Thyroid gland (tissue), 4 donors: Measurements from ENCODE around the gene SV2B.

Source experiments
- POLR2A ChIP-seq, 2 donors: fragments of 450-650 bp; IDR thresholded peaks; one replicate each; pipeline ENCODE4 v1.6.1; 2017; ENCODE audit warnings: antibody characterized with exemption in 2 of 2, mild to moderate bottlenecking in 2 of 2, moderate library complexity in 1 of 2
- TF ChIP-seq, protein P1 (sequence below), 6 experiments: fragments of 200-600 bp in 3 of 6; fragments of 450-650 bp in 3 of 6; sonication (generic) in 3 of 6; IDR thresholded peaks; one replicate each; pipeline ENCODE4 v1.5.1; 2016 to 2019; ENCODE audit warnings: antibody characterized with exemption in 6 of 6, mild to moderate bottlenecking in 2 of 6, inconsistent platforms in 1 of 6, moderate library complexity in 1 of 6

DNA sequence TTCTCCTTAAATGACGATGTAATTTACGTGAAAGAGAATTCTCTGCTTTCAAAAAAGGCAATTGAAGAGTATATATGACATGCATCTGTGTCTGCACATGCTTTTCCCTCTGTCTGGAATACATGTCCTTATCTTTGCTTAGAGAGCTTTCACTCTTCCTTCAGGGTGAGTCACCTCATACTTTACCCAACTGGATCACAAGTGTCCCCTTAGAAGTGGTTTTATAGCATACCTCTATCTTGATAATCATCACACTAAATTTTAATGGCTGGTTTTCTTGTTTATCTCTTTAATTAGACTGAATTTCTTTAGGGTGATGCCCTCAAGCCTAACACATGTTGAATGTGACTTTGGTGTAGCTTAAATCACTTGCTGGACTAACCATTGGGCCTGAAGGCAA, 178.9 kb downstream of the SV2B start:
- TF ChIP-seq, protein P1, sequence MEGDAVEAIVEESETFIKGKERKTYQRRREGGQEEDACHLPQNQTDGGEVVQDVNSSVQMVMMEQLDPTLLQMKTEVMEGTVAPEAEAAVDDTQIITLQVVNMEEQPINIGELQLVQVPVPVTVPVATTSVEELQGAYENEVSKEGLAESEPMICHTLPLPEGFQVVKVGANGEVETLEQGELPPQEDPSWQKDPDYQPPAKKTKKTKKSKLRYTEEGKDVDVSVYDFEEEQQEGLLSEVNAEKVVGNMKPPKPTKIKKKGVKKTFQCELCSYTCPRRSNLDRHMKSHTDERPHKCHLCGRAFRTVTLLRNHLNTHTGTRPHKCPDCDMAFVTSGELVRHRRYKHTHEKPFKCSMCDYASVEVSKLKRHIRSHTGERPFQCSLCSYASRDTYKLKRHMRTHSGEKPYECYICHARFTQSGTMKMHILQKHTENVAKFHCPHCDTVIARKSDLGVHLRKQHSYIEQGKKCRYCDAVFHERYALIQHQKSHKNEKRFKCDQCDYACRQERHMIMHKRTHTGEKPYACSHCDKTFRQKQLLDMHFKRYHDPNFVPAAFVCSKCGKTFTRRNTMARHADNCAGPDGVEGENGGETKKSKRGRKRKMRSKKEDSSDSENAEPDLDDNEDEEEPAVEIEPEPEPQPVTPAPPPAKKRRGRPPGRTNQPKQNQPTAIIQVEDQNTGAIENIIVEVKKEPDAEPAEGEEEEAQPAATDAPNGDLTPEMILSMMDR (IDR thresholded peaks at IDR 0.05): no peak
- TF ChIP-seq POLR2A (IDR thresholded peaks at IDR 0.05): no peak
